ELF-1 (cell line): ENCODE results near the gene ZNRF3.
"Not testable (repeated sequence)": the region's sequence is repeated elsewhere in the genome, so short reads cannot be mapped to it uniquely, and the experiment has no call there.

Experiments
- DNase-seq: peaks from one replicate; pipeline ENCODE4 v3.0.0-alpha.2; 2016; ENCODE audit warnings: low read depth, low spot score

The ZNRF3 gene

GRCh38 chr22:28884747-28885350 lies 1.5 kb downstream of the ZNRF3 start:
- DNase-seq: no peak

GRCh38 chr22:28885939-28886338 lies 2.6 kb downstream of the ZNRF3 start:
- no peak for DNase-seq

- not testable (repeated sequence) for DNase-seq
Observed at GRCh38 chr22:28886679-28887078, 3.3 kb downstream of the ZNRF3 start.

GRCh38 chr22:28887725-28888459 lies 4.5 kb downstream of the ZNRF3 start:
- DNase-seq: no peak

GRCh38 chr22:28889478-28890024 lies 6.2 kb downstream of the ZNRF3 start:
- DNase-seq: no peak

GRCh38 chr22:28891156-28891733 lies 7.9 kb downstream of the ZNRF3 start:
- DNase-seq: no peak

GRCh38 chr22:28892175-28892731 lies 8.9 kb downstream of the ZNRF3 start:
- no peak for DNase-seq

- DNase-seq: no peak
Observed at GRCh38 chr22:28893810-28894209, 10.4 kb downstream of the ZNRF3 start.

GRCh38 chr22:28894334-28894733 lies 11.0 kb downstream of the ZNRF3 start:
- DNase-seq: no peak

GRCh38 chr22:28894807-28895206 lies 11.4 kb downstream of the ZNRF3 start:
- no peak for DNase-seq

GRCh38 chr22:28896611-28897010 lies 13.2 kb downstream of the ZNRF3 start:
- DNase-seq: no peak

- DNase-seq: no peak
Observed at GRCh38 chr22:28898233-28898629, 14.9 kb downstream of the ZNRF3 start.

- DNase-seq: no peak
Observed at GRCh38 chr22:28899199-28899853, 16.0 kb downstream of the ZNRF3 start.

- DNase-seq: no peak
Observed at GRCh38 chr22:28900379-28900925, 17.1 kb downstream of the ZNRF3 start.

- no peak for DNase-seq
Observed at GRCh38 chr22:28902490-28902889, 19.1 kb downstream of the ZNRF3 start.

- DNase-seq: peak; percentile 53
Observed at GRCh38 chr22:28903080-28903479, 19.7 kb downstream of the ZNRF3 start.

GRCh38 chr22:28903729-28904128 lies 20.4 kb downstream of the ZNRF3 start:
- no peak for DNase-seq

- no peak for DNase-seq
Observed at GRCh38 chr22:28904211-28904896, 21.0 kb downstream of the ZNRF3 start.

- DNase-seq: no peak
Observed at GRCh38 chr22:28905256-28905832, 22.0 kb downstream of the ZNRF3 start.

- DNase-seq: no peak
Observed at GRCh38 chr22:28906312-28906711, 22.9 kb downstream of the ZNRF3 start.
